GM19193 (cell line): ENCODE results near the gene SMOC2.

Experiments
- POLR2A ChIP-seq: IDR thresholded peaks from 4 replicates; pipeline ENCODE4 v1.6.1; 2011; ENCODE audit not compliant: insufficient read depth, insufficient read length; ENCODE audit errors: extremely low read depth

The SMOC2 gene

GRCh38 chr6:168550326-168550725 lies 109.3 kb downstream of the SMOC2 start:
- no peak for TF ChIP-seq POLR2A

DNA sequence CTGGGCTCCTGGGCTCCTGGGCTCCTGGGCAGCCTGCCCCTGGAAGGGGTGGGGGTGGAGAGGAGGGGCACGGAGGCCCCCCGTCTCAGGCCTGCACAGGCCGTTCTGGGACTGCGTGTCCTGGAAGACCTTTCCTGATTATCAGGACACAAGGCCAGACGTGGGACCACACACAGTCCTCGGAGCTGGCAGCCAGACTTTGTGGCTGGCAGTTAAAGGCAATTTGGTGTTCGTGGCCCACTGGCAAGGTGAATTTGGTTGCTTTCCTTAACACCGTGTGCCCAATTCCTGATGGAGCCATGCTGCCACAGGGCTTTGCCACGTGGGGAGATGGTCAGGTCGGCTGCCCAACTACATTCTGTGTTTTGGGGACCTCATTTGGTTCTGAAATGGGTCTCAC lies 113.5 kb downstream of the SMOC2 start:
- no peak for TF ChIP-seq POLR2A

DNA sequence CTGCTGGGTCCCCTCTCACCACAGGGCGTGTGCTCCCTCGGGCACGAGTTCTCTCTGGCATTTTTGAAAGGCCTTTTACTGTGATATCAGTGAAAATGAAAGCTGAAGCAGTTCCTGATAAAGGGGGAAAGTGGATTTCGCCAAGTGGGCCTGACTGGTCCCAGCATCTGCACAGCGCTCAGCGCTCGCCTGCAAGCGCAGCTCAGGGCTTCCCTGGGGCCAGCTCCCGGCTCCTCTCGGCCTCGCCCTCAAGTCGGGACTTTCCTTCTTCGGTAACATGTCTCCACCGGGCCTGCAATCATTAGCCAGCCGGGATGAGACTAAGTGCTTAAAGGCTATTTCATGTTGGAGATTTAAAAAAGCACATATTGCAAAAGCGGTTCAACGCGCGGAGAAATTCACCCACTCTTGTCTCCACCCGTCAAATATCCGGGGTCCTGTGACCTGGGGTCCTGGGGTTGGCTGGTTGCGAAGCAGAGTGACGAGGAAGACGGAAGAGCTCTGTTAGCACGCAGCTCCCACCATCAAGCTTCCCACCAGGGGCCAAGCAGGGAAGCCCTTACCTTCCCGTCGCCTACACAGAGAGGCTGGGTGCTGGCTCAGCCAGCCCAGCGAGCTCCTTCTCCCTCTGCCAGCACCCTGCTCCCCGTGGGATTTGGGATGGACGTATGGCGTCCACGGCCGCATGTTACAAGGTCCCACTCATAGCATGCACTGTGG lies 114.1 kb downstream of the SMOC2 start:
- TF ChIP-seq POLR2A: no peak

GRCh38 chr6:168555618-168556273 lies 114.8 kb downstream of the SMOC2 start:
- no peak for TF ChIP-seq POLR2A

DNA sequence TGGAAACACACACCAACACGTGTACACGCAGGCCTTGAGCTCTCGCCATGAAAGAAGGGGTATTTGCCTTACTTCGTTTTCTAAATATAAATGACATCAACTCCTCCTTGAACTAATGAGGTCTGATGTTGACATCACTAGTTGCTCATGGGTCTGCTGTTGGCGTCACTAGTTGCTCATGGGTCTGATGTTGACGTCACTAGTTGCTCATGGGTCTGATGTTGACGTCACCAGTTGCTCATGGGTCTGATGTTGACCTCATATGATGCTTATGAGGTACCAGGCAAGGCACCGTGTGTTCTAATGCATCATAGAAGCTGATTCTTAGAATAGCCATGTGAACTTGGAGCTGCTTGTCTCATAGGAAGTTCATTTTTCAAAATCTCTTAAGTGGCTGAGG lies 116.5 kb downstream of the SMOC2 start:
- no peak for TF ChIP-seq POLR2A

GRCh38 chr6:168558686-168559085 lies 117.7 kb downstream of the SMOC2 start:
- no peak for TF ChIP-seq POLR2A

- no peak for TF ChIP-seq POLR2A
These were observed 118.7 kb downstream of the SMOC2 start for GRCh38 chr6:168559574-168560098.

DNA sequence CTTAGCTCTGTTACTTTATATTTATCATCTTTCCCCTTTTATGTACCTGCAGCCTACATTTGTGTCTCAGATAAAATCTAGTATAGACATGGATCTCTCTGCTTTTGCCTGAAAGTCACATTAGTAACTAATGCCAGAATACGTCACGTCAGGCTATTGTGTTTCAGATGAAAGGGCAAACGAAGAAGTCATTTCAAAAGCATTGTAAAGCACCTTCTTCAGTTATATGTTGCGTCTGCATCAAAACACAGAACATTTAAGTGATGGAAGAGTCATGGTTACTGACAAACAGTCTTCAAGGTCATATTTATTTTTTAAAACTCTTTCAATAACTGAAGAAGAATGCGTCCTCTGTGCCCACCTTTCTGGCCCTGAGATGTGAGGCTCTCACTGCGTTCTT lies 119.1 kb downstream of the SMOC2 start:
- no peak for TF ChIP-seq POLR2A

GRCh38 chr6:168562576-168563151 lies 121.7 kb downstream of the SMOC2 start:
- TF ChIP-seq POLR2A: no peak

DNA sequence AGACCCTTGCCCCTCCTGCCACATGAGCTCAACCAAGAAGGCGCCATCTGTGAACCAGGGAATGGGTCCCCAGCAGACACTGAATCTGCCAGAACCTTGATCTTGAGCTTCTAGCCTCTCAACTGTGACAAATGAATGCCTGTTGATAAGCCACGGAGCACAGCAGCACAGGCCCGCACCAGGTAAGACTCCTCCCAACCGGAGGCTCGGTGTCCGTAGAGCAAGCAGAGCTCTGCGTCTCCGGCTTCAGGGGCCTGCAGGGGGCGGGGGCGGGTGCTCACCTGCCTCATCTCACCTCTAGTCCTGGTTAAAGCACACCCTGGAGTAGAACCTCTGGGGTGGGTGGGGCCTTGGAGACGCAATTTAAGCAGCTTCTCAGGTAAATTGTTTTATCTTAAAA lies 122.7 kb downstream of the SMOC2 start:
- no peak for TF ChIP-seq POLR2A

DNA sequence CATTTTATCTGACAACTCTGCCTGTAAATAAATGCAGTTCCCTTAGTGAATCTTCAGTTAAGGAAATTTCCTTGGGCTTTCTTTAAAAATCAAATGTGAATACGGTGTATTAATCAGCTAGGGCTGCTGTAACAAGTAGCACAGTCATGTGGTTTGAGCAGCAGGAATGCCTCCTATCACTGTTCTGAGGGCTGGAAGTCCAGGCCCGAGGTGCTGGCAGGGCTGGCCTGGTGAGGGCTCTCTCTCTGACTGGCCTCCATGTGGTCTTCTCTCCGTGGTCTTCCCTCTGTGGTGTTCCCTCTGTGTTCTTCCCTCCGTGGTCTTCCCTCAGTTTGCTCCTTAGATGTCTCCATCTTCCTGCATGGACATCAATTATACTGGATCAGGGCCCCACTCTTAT lies 124.1 kb downstream of the SMOC2 start:
- no peak for TF ChIP-seq POLR2A

DNA sequence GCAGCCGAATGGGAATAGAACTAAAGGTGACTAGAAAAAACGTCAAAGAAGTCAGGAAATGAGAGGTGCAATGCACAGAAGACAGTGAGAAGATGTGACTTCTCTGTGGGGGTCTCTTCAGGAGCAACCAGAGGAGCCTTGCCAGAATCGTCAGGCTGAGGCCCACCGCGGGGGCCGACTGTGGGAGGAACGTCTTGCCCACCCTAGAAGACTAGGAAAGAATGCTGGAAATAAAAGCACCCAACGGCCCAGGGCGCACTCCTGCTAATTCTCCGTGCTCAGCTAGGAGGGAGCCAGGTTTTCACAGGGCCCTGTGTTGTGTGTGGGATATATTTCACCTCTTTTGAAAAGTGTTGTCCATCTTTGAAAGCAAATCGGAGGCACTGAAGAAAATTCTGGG lies 129.2 kb downstream of the SMOC2 start:
- no peak for TF ChIP-seq POLR2A

DNA sequence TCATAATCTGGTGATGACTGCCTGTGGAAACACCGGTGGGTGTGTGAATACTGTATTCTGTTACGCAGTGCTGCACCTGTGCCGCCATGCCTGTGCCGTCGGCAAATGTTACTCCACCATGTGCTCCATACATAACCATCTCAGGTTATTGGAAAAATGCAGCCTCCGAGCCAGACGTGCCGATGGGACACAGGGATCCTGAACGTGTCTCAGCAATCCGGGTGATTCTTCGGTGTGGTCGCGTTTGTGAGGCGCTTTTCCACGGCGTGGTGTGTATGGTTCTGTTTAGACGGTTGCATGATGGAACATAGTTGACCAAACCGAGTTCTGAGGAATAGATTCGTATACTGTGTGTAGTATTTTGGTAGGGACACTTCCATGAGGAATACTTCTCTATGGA lies 130.3 kb downstream of the SMOC2 start:
- no peak for TF ChIP-seq POLR2A

GRCh38 chr6:168574075-168574698 lies 133.2 kb downstream of the SMOC2 start:
- no peak for TF ChIP-seq POLR2A

DNA sequence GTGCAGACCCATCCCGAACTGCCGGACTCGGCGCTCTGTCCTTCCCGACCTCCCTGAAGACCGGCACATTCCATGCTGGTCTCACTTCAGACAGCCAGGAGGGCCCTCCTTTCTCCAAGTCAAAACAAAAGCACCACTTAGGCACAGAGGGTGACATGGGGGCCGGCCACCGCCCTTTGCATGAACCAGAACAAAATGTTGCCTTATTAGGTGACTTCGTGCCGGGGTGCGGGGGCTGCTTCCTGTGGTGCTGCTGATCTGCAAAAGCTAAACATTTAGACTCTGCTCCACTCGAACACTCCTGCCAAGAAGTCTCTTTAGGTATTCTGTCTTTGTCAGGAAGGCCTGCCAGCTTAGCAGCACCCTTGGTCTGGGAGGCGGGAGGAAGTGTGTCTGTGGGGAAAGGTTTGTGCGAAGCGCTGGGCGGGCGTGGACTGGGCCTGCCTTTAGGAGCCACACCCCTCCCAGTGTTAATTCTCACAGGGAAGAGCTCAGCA lies 133.8 kb downstream of the SMOC2 start:
- TF ChIP-seq POLR2A: no peak
